Ishikawa (cell line): ENCODE results near the gene MLYCD.

Source experiments
- CEBPB ChIP-seq: IDR thresholded peaks from 2 replicates; pipeline ENCODE4 v1.6.1; 2012
- CREB1 ChIP-seq: IDR thresholded peaks from 2 replicates; pipeline ENCODE4 v1.6.1; 2012; ENCODE audit warnings: low read depth
- EGR1 ChIP-seq: IDR thresholded peaks from 2 replicates; pipeline ENCODE4 v1.6.1; 2012
- EP300 ChIP-seq: IDR thresholded peaks from 2 replicates; pipeline ENCODE4 v1.6.1; 2012; ENCODE audit warnings: borderline replicate concordance
- RAD21 ChIP-seq: IDR thresholded peaks from 2 replicates; pipeline ENCODE4 v1.6.1; 2012; ENCODE audit warnings: low read depth
- TAF1 ChIP-seq: IDR thresholded peaks from 2 replicates; pipeline ENCODE4 v1.6.1; 2012; ENCODE audit warnings: low read depth, mild to moderate bottlenecking
- TCF12 ChIP-seq: IDR thresholded peaks from 2 replicates; pipeline ENCODE4 v1.6.1; 2012; ENCODE audit warnings: low read depth
- TEAD4 ChIP-seq: IDR thresholded peaks from 2 replicates; pipeline ENCODE4 v1.6.1; 2012

GRCh38 chr16:83923581-83924365, 24.9 kb downstream of the MLYCD start:
- no peak for TF ChIP-seq CEBPB
- no peak for TF ChIP-seq TEAD4
- no peak for TF ChIP-seq RAD21
- TF ChIP-seq EP300: no peak
- TF ChIP-seq TAF1: no peak
- no peak for TF ChIP-seq TCF12
- no peak for TF ChIP-seq CREB1
- TF ChIP-seq EGR1: no peak
